Motor neuron (in vitro differentiated cells): ENCODE data around the gene ARMC5. TPM values are rescaled to one million over a fixed set of nuclear protein-coding genes. Genes with fewer than 3 reads are reported as not detected.

Source experiments
- ATAC-seq, 8 experiments: fragments of 200-7000 bp; cut with Tn5 transposase; replicated peaks in 6 of 8; 2 replicates each; pipeline ENCODE4 v1.8.0; 2021; ENCODE audit warnings: mild to moderate bottlenecking in 8 of 8, moderate library complexity in 8 of 8
- H3K27ac ChIP-seq, 2 donors: fragments of 250-450 bp; sonication (Bioruptor Pico); 2 replicates each; pipeline ENCODE4 v1.9.0; 2021; ENCODE audit warnings: antibody characterized with exemption in 2 of 2, mild to moderate bottlenecking in 2 of 2, moderate library complexity in 1 of 2
- H3K4me1 ChIP-seq, 2 donors: fragments of 250-450 bp; sonication (Bioruptor Pico); replicated peaks in 1 of 2; 2 replicates each; pipeline ENCODE4 v1.6.1; 2021; ENCODE audit warnings: antibody characterized with exemption in 2 of 2, mild to moderate bottlenecking in 2 of 2, moderate library complexity in 1 of 2
- H3K4me3 ChIP-seq, 5 donors: fragments of 250-450 bp; sonication (Bioruptor Pico); 2 replicates each; pipeline ENCODE4 v1.9.0; 2021; ENCODE audit warnings: antibody characterized with exemption in 5 of 5, mild to moderate bottlenecking in 5 of 5, moderate library complexity in 4 of 5
- WGBS, 10 experiments: fragments of 450-650 bp; shearing (Covaris generic); methylation state at CpG; one replicate each; pipeline ENCODE4 v1.0.0; 2022; 5-methylcytosine and 5-hydroxymethylcytosine counted together
- in situ Hi-C, 9 experiments: fragments of 400-800 bp; cut with MboI; loops; one replicate each; pipeline ENCODE4 v1.15.0; 2021; ENCODE audit warnings: low sequenced_read_pairs in 9 of 9, low pct_unique_long_range_greater_than_20kb in 2 of 9; ENCODE audit not compliant: unreplicated experiment in 9 of 9
- total RNA-seq, 8 experiments: library from RNA; unstranded; fragments of 300-600 nt; gene quantifications; 2 replicates each; pipeline versions ENCODE4 v1.2.3 to v1.2.4, GENCODE V29; 2022

The ARMC5 gene
- total RNA-seq, 8 experiments from 2014 or later: 7.4 to 12.3 (median 9.4) TPM

DNA sequence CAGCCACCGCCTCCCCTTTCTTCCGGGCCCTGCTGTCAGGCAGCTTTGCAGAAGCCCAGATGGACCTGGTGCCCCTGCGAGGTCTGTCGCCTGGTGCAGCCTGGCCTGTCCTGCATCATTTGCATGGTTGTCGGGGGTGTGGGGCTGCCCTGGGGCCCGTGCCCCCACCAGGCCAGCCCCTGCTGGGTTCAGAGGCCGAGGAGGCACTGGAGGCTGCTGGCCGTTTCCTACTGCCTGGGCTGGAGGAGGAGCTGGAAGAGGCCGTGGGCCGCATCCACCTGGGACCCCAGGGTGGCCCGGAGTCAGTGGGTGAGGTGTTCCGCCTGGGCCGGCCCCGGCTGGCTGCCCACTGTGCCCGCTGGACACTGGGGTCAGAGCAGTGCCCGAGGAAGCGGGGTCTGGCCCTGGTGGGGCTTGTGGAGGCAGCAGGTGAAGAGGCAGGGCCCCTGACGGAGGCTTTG, 7.1 kb downstream of the ARMC5 start:
- ATAC-seq: peak in 1 of 8 experiments; percentile 7
- 75 to 84% methylated on average over 5 to 7 of the region's 18 CpGs; no CpG with 5 or more reads in 8 of the 10 experiments for WGBS, 10 experiments
- H3K27ac ChIP-seq: no peak overlapping the region
- in situ Hi-C loops: loop anchor here in 3 of 9 experiments (25.0 kb wide), 2 partner anchors 396 to 504 kb away; partner anchors contain the start of genes SETD1A (in 2 of the 3) and ZNF267 (in 1 of the 3)
- H3K4me1 ChIP-seq: peaks cover 5 to 6% of the 10 kb centered on the region in 2 donors
- H3K4me3 ChIP-seq: no peak overlapping the region

DNA sequence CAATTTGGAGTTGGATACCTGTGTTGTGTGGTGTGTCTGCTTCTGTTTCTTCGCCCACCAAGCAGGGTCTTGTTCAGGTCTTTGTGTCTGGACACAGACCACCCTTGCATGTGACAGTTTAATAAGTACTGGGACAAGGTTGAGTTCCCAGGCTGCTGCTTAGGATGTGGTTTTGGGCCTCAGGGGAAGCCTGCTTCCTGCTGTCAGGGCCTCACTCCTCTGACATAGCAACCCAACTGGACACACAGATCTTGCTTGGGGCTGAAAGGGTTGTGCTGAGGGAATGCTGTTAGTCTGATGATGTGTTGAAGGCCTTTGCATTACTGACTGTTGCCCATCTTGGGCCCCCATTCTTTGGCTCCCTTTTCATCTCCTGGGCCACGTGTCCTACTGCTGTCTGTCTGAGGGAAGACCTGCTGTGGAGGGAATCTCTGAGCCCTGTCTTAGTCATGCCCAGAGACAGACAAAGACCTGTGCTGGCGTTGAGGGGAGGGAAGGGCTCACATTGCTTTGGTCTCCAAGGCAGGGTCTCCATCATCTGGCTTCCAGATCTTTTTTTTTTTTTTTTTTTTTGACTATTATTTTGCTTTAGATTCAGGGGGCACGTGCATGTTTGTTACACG, 8.0 kb downstream of the ARMC5 start:
- WGBS, 10 experiments: 60 to 87% (median 80%) methylated on average over 1 to 4 of the region's 5 CpGs; no CpG with 5 or more reads in 5 of the 10 experiments
- in situ Hi-C loops: loop anchor here in 3 of 9 experiments (25.0 kb wide), 2 partner anchors 395 to 505 kb away; partner anchors contain the start of genes SETD1A (in 2 of the 3) and ZNF267 (in 1 of the 3)

DNA sequence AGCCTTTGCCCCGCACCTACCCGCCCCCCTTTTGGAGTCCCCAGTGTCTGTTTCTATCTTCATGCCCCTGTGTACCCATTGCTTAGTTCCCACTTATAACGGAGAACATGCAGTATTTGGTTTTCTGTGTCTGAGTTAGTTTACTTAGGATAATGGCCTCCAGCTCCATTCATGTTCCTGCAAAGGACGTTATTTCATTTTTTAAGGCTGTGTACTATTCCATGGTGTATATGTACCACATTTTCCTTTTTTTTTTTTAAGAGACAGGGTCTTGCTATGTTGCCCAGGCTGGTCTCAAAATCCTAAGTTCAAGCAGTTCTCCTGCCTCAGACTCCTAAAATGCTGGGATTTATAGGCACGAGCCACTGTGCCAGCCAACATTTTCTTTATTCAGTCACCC, 8.6 kb downstream of the ARMC5 start:
- 65 to 100% (median 87%) methylated on average over 2 to 5 of the region's 5 CpGs; no CpG with 5 or more reads in 1 of the 10 experiments for WGBS, 10 experiments
- no peak for ATAC-seq
- no peak overlapping the region for H3K27ac ChIP-seq
- in situ Hi-C loops: loop anchor here in 3 of 9 experiments (25.0 kb wide), 2 partner anchors 394 to 506 kb away; partner anchors contain the start of genes SETD1A (in 2 of the 3) and ZNF267 (in 1 of the 3)
- no peak overlapping the region for H3K4me3 ChIP-seq
- H3K4me1 ChIP-seq: peaks cover 8 to 10% of the 10 kb centered on the region in 2 donors

More for the DNA sequence above, 8.0 kb downstream of the ARMC5 start:
- Histone ChIP-seq H3K27ac (no peak overlapping the region), H3K4me1 (peaks cover 8% of the 10 kb centered on the region in 2 donors), H3K4me3 (no peak overlapping the region)
- peak in 3 of 8 experiments; percentile 7 to 63 (median 38) for ATAC-seq

DNA sequence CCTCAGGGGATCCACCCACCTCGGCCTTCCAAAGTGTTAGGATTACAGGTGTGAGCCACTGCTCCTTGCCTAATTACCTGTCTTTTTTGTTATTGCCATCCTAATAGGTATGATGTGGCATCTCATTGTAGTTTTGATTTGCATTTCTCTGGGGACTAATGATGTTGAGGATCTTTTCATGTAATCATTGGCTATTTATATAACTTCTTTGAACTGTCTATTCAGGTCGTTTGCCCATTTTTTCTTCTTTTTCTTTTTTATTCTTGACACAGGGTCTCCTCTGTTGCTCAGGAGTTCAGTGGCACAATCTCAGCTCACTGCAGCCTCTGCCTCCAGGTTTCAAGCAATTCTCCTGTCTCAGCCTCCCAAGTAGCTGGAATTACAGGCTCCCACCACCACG, 11.3 kb downstream of the ARMC5 start:
- Histone ChIP-seq H3K4me3 (no peak overlapping the region), H3K27ac (no peak overlapping the region), H3K4me1 (peaks cover 8 to 10% of the 10 kb centered on the region in 2 donors)
- WGBS, 10 experiments: 50 to 86% (median 64%) methylated on average over 1 to 3 of the region's 3 CpGs; no CpG with 5 or more reads in 3 of the 10 experiments
- in situ Hi-C loops: loop anchor here in 3 of 9 experiments (25.0 kb wide), 2 partner anchors 392 to 508 kb away; partner anchors contain the start of genes SETD1A (in 2 of the 3) and ZNF267 (in 1 of the 3)
- ATAC-seq: no peak

DNA sequence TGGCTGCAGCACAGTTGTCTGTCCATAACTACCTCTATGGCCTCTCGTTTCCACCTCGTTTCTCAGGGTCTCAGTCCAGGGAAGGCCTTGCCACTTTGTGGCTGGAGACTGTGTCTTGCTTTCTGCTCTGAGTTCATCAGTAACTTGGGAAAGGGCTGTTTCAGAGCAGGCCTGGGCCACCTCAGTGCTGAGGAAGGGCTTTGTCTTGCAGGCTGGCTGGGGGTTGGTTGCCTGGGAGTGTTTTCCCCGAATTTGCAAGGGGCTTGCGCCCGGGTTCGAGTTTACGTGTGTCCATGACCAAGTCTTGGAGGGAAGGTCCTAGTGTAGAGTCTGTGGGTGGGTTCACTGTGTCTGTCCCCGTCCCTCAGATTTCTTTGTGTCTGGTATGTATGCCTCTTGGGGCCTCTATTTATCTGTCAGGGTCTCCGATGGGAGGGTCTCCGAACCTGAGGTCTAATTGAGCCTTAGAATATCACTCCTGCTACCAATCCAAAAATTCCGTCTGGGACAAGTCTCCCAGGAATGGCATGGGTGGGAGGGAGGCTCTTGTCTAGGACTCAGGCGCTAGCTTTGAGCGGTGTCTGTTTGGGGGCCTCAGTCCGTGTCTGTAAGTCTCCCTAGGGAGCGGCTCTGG, 12.1 kb downstream of the ARMC5 start:
- in situ Hi-C loops: loop anchor here in 3 of 9 experiments (25.0 kb wide), 2 partner anchors 391 to 509 kb away; partner anchors contain the start of genes SETD1A (in 2 of the 3) and ZNF267 (in 1 of the 3)
- WGBS, 10 experiments: 0 to 57% (median 36%) methylated on average over 1 to 13 of the region's 15 CpGs; no CpG with 5 or more reads in 2 of the 10 experiments
- ATAC-seq: peak in 2 of 8 experiments; percentile 2 to 4
- Histone ChIP-seq H3K4me1 (peaks cover 8 to 10% of the 10 kb centered on the region in 2 donors), H3K27ac (peak overlapping the region in 1 of 2 donors; percentile 27), H3K4me3 (peak overlapping the region; percentile 24 to 46 (median 36))

DNA sequence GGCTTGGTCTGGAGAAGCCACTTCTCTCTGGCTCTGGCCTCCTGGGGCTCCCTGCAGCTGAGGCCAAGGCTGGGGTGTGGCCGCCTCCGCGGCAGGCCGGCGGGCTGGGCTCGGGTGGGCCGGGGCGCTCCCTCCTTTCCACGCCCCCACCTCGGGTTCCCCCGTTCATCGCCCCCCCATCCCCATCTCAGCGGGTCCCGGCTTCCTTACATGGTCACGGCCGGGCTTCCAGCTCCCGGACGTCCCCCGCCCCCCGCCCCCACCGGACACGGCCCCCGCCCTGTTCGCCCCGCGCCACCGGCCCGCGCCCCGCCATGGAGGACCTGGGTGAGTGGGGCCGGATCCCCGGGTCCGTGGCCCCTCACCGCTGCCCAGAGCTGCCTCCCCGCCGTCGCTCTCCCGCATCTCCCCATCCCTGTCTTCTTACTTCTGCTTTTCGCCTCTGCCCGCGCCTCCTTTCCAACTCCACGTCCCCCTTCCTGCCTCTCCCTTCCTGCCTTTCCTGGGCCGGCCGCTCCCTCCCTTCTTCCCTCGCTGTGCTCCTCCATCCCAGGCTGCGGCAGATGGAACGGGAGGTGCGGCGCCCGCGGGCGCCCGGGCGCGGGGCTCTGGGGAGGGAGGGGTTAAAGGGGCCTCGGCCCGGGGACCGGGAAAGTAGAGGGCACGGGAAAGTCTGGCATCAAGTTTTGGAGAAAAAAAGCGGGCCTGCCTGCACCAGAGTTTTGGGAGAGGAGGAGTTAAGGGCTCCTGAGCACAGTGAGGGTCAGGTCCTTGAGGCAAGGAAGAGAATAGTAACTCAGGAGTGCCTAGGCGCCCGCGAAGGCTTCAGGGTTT, 12.8 kb downstream of the ARMC5 start, which contains the start of gene TGFB1I1:
TGFB1I1 (plus strand) TSS at position 278 of the 834 bp plus-strand sequence; CDS start at position 315, 37 bp downstream.
- in situ Hi-C loops: loop anchor here in 3 of 9 experiments (25.0 kb wide), 2 partner anchors 390 to 510 kb away; partner anchors contain the start of genes SETD1A (in 2 of the 3) and ZNF267 (in 1 of the 3)
- Histone ChIP-seq H3K4me3 (peak within 1 kb of the TSS; percentile 24 to 46 (median 36)), H3K27ac (peak within 1 kb of the TSS in 1 of 2 donors; percentile 27), H3K4me1 (peaks cover 10 to 11% of the 10 kb centered on the region in 2 donors)
- ATAC-seq: peak; percentile 52 to 84 (median 72)
- WGBS, 10 experiments: 0 to 1% methylated on average over 1 to 15 of the region's 63 CpGs; no CpG with 5 or more reads in 8 of the 10 experiments

DNA sequence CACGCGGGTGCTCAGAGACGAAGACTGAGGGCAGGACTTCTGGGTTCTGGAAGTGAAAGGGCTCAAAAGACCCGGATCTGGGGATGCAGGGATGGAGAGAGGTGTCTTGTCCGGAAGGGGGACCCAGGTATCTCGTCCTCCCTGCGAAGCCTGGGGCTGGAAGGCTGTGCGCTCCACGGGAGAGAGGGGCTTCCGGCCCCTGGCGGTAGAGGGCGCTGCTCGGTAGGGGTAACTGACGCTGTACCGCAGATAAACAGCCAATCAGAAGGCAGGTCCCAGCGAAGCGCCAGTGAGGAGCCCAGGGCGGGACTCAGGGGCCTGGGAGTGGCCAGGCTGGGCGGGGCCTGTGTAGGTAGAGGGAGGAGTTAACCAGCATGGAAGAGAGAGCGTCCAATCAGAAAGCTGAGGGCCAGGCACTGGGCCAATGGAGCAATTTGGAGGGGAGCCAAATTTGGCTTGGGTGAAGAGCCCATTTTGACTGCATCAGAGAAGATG, 13.5 kb downstream of the ARMC5 start:
- Histone ChIP-seq H3K4me3 (peak overlapping the region in 3 of 5 donors; percentile 36 to 46 (median 45)), H3K4me1 (peaks cover 10 to 18% of the 10 kb centered on the region in 2 donors), H3K27ac (no peak overlapping the region)
- peak in 7 of 8 experiments; percentile 2 to 82 (median 31) for ATAC-seq
- 0 to 51% (median 37%) methylated on average over 1 to 9 of the region's 20 CpGs; no CpG with 5 or more reads in 5 of the 10 experiments for WGBS, 10 experiments
- in situ Hi-C loops: loop anchor here in 3 of 9 experiments (25.0 kb wide), 2 partner anchors 390 to 510 kb away; partner anchors contain the start of genes SETD1A (in 2 of the 3) and ZNF267 (in 1 of the 3)

DNA sequence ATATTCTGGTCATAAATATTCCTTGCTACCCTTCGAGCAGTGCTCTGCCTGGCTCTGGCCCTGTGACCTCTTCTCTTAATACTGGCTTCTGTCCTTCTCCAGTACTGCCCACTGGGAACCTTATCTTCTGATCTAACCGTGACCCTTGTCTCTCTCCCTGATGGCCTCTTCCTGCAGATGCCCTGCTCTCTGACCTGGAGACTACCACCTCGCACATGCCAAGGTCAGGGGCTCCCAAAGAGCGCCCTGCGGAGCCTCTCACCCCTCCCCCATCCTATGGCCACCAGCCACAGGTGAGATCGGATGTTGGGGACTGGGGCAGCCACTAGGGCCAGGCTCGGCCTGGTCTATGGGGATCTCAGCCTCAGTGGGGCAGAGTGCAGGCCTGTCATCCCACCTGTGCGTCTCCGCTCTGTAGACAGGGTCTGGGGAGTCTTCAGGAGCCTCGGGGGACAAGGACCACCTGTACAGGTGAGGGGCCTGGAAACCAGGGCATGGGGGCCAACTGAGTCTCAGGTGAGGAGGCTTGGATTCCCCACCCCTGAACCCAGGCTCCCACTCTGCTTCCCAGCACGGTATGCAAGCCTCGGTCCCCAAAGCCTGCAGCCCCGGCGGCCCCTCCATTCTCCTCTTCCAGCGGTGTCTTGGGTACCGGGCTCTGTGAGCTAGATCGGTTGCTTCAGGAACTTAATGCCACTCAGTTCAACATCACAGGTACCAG, 14.1 kb downstream of the ARMC5 start:
- Histone ChIP-seq H3K27ac (no peak overlapping the region), H3K4me3 (no peak overlapping the region), H3K4me1 (peaks cover 10 to 21% of the 10 kb centered on the region in 2 donors)
- 52 to 100% (median 100%) methylated on average over 1 to 6 of the region's 17 CpGs; no CpG with 5 or more reads in 3 of the 10 experiments for WGBS, 10 experiments
- no peak for ATAC-seq
- in situ Hi-C loops: loop anchor here in 3 of 9 experiments (25.0 kb wide), 2 partner anchors 389 to 511 kb away; partner anchors contain the start of genes SETD1A (in 2 of the 3) and ZNF267 (in 1 of the 3)

DNA sequence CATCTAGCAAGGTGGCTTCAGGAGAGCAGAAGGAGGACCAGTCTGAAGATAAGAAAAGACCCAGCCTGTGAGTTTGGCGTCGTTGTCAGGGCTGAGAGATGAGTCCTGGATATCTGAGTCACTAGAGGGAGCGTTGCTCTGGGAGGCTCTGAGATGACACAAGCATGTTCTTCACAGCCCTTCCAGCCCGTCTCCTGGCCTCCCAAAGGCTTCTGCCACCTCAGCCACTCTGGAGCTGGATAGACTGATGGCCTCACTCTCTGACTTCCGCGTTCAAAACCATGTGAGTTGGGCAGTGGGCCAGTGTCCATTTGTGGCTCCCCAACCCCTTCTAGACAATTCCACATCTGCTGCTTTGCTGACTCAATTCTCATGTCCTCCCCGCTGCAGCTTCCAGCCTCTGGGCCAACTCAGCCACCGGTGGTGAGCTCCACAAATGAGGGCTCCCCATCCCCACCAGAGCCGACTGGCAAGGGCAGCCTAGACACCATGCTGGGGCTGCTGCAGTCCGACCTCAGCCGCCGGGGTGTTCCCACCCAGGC, 14.9 kb downstream of the ARMC5 start:
- peak in 3 of 8 experiments; percentile 44 to 57 (median 46) for ATAC-seq
- Histone ChIP-seq H3K27ac (no peak overlapping the region), H3K4me3 (no peak overlapping the region), H3K4me1 (peaks cover 10 to 21% of the 10 kb centered on the region in 2 donors)
- in situ Hi-C loops: loop anchor here in 3 of 9 experiments (25.0 kb wide), 2 partner anchors 388 to 512 kb away; partner anchors contain the start of genes SETD1A (in 2 of the 3) and ZNF267 (in 1 of the 3)
- 50 to 84% (median 69%) methylated on average over 1 to 6 of the region's 12 CpGs; no CpG with 5 or more reads in 2 of the 10 experiments for WGBS, 10 experiments

DNA sequence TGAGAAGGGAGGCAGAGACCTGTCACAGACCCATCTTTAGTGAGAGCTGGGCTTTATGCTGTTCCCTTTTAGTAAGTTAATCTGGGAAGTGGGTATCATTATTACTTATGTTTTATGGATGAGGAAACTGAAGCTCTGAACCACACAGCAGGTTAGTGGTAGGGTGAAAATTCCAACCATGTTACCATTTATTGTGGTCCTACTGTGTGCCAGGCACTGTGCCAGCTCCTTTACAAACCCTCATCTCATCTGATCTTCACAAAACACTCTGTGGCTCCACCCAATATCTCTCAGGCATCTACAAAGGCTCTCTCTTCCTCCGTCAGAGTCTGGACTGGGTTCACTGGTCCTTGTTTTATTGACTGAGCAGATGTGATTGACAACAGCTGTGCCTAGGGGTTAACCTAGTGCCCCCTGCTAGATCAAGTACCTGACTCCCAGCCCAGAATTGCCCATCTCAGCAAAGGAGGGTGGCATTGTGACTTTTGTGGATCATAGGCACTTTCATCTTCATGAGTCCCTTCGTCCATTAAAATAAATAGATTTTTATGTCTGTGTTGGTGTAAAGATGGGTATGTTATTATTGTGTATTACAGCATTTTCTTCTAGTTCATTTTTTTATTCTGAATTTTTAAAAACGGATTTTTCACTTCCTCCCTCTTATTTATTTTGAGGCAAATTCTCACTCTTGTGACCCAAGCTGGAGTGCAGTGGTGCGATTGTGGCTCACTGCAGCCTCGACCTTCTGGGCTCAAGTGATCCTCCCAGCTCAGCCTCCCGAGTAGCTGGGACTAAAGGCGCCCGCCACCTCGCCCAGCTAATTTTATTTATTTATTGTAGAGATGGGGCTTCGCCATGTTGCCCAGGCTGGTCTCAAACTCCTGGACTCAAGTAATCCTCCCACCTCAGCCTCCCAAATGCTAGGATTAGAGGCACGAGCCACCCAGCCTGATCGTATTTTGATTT, 15.8 kb downstream of the ARMC5 start:
- H3K4me1 ChIP-seq: peaks cover 10 to 21% of the 10 kb centered on the region in 2 donors
- H3K4me3 ChIP-seq: no peak overlapping the region
- no peak for ATAC-seq
- H3K27ac ChIP-seq: no peak overlapping the region
- in situ Hi-C loops: loop anchor here in 3 of 9 experiments (25.0 kb wide), 2 partner anchors 387 to 513 kb away; partner anchors contain the start of genes SETD1A (in 2 of the 3) and ZNF267 (in 1 of the 3)
- 70 to 98% (median 87%) methylated on average over 2 to 11 of the region's 12 CpGs; no CpG with 5 or more reads in 1 of the 10 experiments for WGBS, 10 experiments
